ENCODE measurements around the gene DCPS. TPM values are rescaled to one million over a fixed set of nuclear protein-coding genes. Genes with fewer than 3 reads are reported as not detected.

The DCPS gene
- total RNA-seq, 3 donors from 2014 or later (not counting 1 experiment from before 2014, with no cell fraction given), result 20.1 to 25.8 (median 23.1) TPM

GRCh38 chr11:126344141-126345080 is 40.6 kb downstream of the DCPS start:
- Mint-ChIP-seq H3K27me3 (ENCODE audit: low read depth in 2 of 2) (no peaks in the 10 kb centered on the region), H3K4me3 (no peak overlapping the region), H3K36me3 (no peaks in the 10 kb centered on the region), H3K9me3 (no peaks in the 10 kb centered on the region), H3K4me1 (peaks cover 34 to 46% of the 10 kb centered on the region in 2 donors), H3K27ac (peak overlapping the region; percentile 95 to 99)
- TF ChIP-seq, protein P1, sequence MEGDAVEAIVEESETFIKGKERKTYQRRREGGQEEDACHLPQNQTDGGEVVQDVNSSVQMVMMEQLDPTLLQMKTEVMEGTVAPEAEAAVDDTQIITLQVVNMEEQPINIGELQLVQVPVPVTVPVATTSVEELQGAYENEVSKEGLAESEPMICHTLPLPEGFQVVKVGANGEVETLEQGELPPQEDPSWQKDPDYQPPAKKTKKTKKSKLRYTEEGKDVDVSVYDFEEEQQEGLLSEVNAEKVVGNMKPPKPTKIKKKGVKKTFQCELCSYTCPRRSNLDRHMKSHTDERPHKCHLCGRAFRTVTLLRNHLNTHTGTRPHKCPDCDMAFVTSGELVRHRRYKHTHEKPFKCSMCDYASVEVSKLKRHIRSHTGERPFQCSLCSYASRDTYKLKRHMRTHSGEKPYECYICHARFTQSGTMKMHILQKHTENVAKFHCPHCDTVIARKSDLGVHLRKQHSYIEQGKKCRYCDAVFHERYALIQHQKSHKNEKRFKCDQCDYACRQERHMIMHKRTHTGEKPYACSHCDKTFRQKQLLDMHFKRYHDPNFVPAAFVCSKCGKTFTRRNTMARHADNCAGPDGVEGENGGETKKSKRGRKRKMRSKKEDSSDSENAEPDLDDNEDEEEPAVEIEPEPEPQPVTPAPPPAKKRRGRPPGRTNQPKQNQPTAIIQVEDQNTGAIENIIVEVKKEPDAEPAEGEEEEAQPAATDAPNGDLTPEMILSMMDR (IDR thresholded peaks at IDR 0.05), result no peak
- Histone ChIP-seq H3K4me1 (ENCODE audit: control insufficient read depth, insufficient read depth, low read length) (peaks cover 18% of the 10 kb centered on the region), H3K27me3 (ENCODE audit: control insufficient read depth, insufficient read depth, low read length) (no peaks in the 10 kb centered on the region), H3K36me3 (ENCODE audit: control insufficient read depth, insufficient read depth, low read length) (peaks cover 35% of the 10 kb centered on the region), H3K27ac (ENCODE audit: low read length) (no peak overlapping the region), H3K4me3 (ENCODE audit: low read length) (no peak overlapping the region), H3K9me3 (ENCODE audit: control insufficient read depth, insufficient read depth, low read length) (no peaks in the 10 kb centered on the region)
- 85% methylated on average over 10 of the region's 11 CpGs for WGBS (ENCODE audit: insufficient coverage)
- no peak for DNase-seq
- ATAC-seq, result no peak
- intact Hi-C loops (cut with micrococcal nuclease), result no loop called here

GRCh38 chr11:126345283-126345682 is 41.4 kb downstream of the DCPS start:
- Mint-ChIP-seq H3K36me3 (no peaks in the 10 kb centered on the region), H3K4me3 (no peak overlapping the region), H3K9me3 (no peaks in the 10 kb centered on the region), H3K4me1 (peaks cover 34 to 44% of the 10 kb centered on the region in 2 donors), H3K27me3 (ENCODE audit: low read depth in 2 of 2) (no peaks in the 10 kb centered on the region), H3K27ac (peak overlapping the region; percentile 95 to 99)
- Histone ChIP-seq H3K27ac (ENCODE audit: low read length) (peak overlapping the region; percentile 26), H3K9me3 (ENCODE audit: control insufficient read depth, insufficient read depth, low read length) (no peaks in the 10 kb centered on the region), H3K27me3 (ENCODE audit: control insufficient read depth, insufficient read depth, low read length) (no peaks in the 10 kb centered on the region), H3K4me3 (ENCODE audit: low read length) (no peak overlapping the region), H3K4me1 (ENCODE audit: control insufficient read depth, insufficient read depth, low read length) (peaks cover 18% of the 10 kb centered on the region), H3K36me3 (ENCODE audit: control insufficient read depth, insufficient read depth, low read length) (peaks cover 34% of the 10 kb centered on the region)
- ATAC-seq, result no peak
- intact Hi-C loops (cut with micrococcal nuclease), result no loop called here
- no peak for DNase-seq
- TF ChIP-seq, protein P1 (IDR thresholded peaks at IDR 0.05), result no peak
- 97% methylated on average over 16 of the region's 16 CpGs for WGBS (ENCODE audit: insufficient coverage)

DNA sequence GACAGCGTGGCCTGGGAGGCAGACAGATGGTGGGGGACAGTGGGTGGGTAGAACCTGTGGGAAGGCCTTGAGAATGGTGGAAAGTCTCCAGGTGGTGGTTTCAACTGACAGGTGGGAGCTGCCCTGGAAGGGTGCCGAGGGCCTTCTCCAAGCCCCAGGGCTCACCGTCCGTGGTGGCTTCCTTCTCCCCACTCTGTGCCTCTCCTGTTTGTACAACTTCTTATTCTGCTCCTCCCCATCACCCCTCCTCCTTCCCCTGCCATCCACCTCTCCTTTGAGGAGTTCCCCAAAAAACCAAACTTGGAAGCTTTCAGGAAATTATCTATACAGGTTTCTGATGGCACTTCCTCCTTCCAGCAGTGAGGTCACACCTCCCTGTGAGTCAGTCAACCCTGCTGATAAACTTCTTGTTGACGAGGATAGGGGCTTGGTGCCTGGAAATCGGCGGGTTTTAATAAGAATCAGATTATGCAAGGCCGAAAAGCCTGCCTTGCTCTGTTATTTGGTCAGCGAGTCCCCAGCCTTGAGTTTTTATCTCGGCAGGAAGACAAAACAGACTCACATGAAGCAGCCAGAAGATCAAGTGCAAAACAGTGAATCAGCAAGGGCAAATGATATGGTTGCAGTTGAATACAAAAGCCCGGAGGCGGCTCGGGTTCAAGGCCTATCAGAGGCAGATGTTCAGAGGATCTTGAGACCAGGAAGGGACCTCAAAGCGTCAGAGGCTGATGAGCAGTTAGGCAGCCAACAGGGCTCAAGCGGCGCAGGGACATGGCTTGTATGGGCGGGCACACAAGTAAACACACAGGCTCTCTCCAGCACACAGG is 42.1 kb downstream of the DCPS start:
- Mint-ChIP-seq H3K9me3 (no peaks in the 10 kb centered on the region), H3K4me3 (peak overlapping the region; percentile 68), H3K4me1 (peaks cover 36 to 51% of the 10 kb centered on the region in 2 donors), H3K27me3 (ENCODE audit: low read depth in 2 of 2) (no peaks in the 10 kb centered on the region), H3K36me3 (no peaks in the 10 kb centered on the region), H3K27ac (peak overlapping the region; percentile 95 to 99)
- WGBS (ENCODE audit: insufficient coverage), result 63% methylated on average over 17 of the region's 17 CpGs
- peak; percentile 77 to 87 (median 82) for ATAC-seq
- H3K9me3 ChIP-seq (ENCODE audit: control insufficient read depth, insufficient read depth, low read length), result no peaks in the 10 kb centered on the region
- TF ChIP-seq, protein P1 (IDR thresholded peaks at IDR 0.05), result no peak
- H3K4me3 ChIP-seq (ENCODE audit: low read length), result no peak overlapping the region
- peaks cover 18% of the 10 kb centered on the region for H3K4me1 ChIP-seq (ENCODE audit: control insufficient read depth, insufficient read depth, low read length)
- peak overlapping the region; percentile 26 for H3K27ac ChIP-seq (ENCODE audit: low read length)
- peaks cover 34% of the 10 kb centered on the region for H3K36me3 ChIP-seq (ENCODE audit: control insufficient read depth, insufficient read depth, low read length)
- H3K27me3 ChIP-seq (ENCODE audit: control insufficient read depth, insufficient read depth, low read length), result no peaks in the 10 kb centered on the region
- DNase-seq, result peak in 1 of 2 donors; percentile 10
- intact Hi-C loops (cut with micrococcal nuclease), result no loop called here
